Right lobe of liver (tissue), 6 donors: ENCODE measurements around the gene PADI2. TPM values are rescaled to one million over a fixed set of nuclear protein-coding genes. Genes with fewer than 3 reads are reported as not detected.

Experiments used
- ATAC-seq, 4 donors: fragments of 200-7000 bp; cut with Tn5 transposase; one replicate each; pipeline ENCODE4 v1.9.1; 2020; ENCODE audit warnings: mild to moderate bottlenecking in 4 of 4, moderate library complexity in 4 of 4
- DNase-seq, 3 donors: peaks; one replicate each; pipeline ENCODE4 v3.0.0-alpha.2; 2020
- H3K27ac ChIP-seq, 3 donors: fragments of 200-600 bp; one replicate each; pipeline ENCODE4 v1.8.0; 2022
- H3K27me3 ChIP-seq, 2 donors: fragments of 200-600 bp; one replicate each; pipeline ENCODE4 v1.8.0; 2022
- H3K36me3 ChIP-seq, 4 donors: fragments of 200-600 bp; sonication (generic) in 1 of 4; one replicate each; pipeline versions ENCODE4 v1.5.1 to v1.8.0; 2017 to 2022; ENCODE audit warnings: control low read depth in 1 of 4
- H3K4me1 ChIP-seq, 4 donors: fragments of 200-600 bp; sonication (generic) in 1 of 4; one replicate each; pipeline versions ENCODE4 v1.5.1 to v1.8.0; 2017 to 2022; ENCODE audit warnings: control low read depth in 1 of 4
- H3K4me3 ChIP-seq, 3 donors: fragments of 200-600 bp; one replicate each; pipeline ENCODE4 v1.8.0; 2022
- H3K9me3 ChIP-seq, 4 donors: fragments of 200-600 bp; sonication (generic) in 1 of 4; one replicate each; pipeline versions ENCODE4 v1.5.1 to v1.8.0; 2017 to 2022; ENCODE audit warnings: control low read depth in 1 of 4
- POLR2A ChIP-seq: fragments of 450-650 bp; IDR thresholded peaks from one replicate; pipeline ENCODE4 v1.6.1; 2017; ENCODE audit warnings: antibody characterized with exemption, mild to moderate bottlenecking
- WGBS: methylation state at CpG from one replicate; pipeline ENCODE4 v1.1.6; 2018; ENCODE audit warnings: low coverage, low lambda C conversion rate; ENCODE audit not compliant: insufficient coverage; ENCODE audit errors: missing lambda C conversion rate; 5-methylcytosine and 5-hydroxymethylcytosine counted together
- intact Hi-C, 2 donors: fragments of 100-400 bp; cut with DNase I; formaldehyde crosslinking; loops; one replicate each; pipeline versions ENCODE4 v1.11.2 to v1.14.1; 2022
- total RNA-seq, 6 experiments: library from RNA; depleted of rRNA in 2 of 6; stranded (reverse); fragments of >200 nt in 2 of 6; fragmentation: NEBNext Ultra II Directional in 3 of 6; extraction: Animal tissue kit (Norgen Biotek cat#: 25700) in 3 of 6; gene quantifications; one replicate each; pipeline versions ENCODE4 v1.1.0 to v1.2.4, GENCODE V29; 2016 to 2023
- TF ChIP-seq, protein P1 (sequence below), 4 donors: fragments of 200-600 bp in 3 of 4; fragments of 450-650 bp in 1 of 4; IDR thresholded peaks; one replicate each; pipeline versions ENCODE4 v1.5.1 to v1.8.0; 2016 to 2022; ENCODE audit warnings: antibody characterized with exemption in 4 of 4, mild to moderate bottlenecking in 2 of 4
- donor health status: DM: no; HTN: yes; CAD: no.
- donor health status: DM: no; HTN: no; CAD: no.
- donor health status: DM: no; HTN: no; CAD: no.
- donor health status: DM: no; HTN: yes; CAD: no.
- donor health status: DM: no; HTN: yes; CAD: no.

PADI2 gene
- total RNA-seq, 6 experiments from 2014 or later, result 0.20 to 1.4 (median 0.78) TPM

DNA sequence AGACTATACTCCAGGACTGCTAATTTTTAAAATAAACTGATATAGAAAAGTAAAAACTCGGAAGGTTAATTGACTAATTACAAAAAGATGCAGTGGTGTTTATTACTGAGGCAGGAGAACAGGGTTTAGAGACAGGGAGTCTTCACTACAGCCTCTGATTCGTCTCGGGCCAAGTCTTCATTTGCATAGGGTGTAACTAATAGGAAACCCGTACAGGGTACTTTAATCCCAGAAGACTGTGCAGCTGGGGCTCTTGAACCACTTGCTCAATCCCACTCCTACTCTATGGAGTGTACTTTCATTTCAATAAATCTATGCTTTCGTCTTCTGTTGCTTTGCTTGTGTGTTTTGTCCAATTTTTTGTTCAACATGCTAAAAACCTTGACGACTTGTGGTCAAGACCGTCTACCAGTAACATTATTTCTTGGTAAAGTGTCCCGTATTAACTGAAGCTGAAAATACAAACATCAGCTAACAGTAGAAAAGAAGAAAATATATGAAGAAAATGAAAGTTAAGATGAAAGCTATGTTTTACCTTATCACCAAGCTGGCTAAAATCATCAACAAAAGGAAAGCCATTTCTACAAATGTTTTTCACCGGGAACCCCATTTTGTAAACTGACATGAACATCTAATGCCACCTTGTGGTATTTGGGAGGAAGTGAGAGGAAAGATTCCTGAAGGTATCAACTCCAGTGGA, 73.5 kb downstream of the PADI2 start:
- Histone ChIP-seq H3K27me3 (no peaks in the 10 kb centered on the region), H3K36me3 (peaks cover 0 to 46% (median 27%) of the 10 kb centered on the region in 4 donors), H3K4me3 (no peak overlapping the region), H3K9me3 (peaks cover 0 to 2% (median 0%) of the 10 kb centered on the region in 4 donors), H3K4me1 (peaks cover 0 to 36% (median 6%) of the 10 kb centered on the region in 4 donors), H3K27ac (no peak overlapping the region)
- 21% methylated on average over 9 of the region's 9 CpGs for WGBS
- intact Hi-C loops, result no loop called here
- DNase-seq (no peak), ATAC-seq (peak; percentile 57 to 71 (median 68))
- no peak for TF ChIP-seq POLR2A
- TF ChIP-seq, protein P1, sequence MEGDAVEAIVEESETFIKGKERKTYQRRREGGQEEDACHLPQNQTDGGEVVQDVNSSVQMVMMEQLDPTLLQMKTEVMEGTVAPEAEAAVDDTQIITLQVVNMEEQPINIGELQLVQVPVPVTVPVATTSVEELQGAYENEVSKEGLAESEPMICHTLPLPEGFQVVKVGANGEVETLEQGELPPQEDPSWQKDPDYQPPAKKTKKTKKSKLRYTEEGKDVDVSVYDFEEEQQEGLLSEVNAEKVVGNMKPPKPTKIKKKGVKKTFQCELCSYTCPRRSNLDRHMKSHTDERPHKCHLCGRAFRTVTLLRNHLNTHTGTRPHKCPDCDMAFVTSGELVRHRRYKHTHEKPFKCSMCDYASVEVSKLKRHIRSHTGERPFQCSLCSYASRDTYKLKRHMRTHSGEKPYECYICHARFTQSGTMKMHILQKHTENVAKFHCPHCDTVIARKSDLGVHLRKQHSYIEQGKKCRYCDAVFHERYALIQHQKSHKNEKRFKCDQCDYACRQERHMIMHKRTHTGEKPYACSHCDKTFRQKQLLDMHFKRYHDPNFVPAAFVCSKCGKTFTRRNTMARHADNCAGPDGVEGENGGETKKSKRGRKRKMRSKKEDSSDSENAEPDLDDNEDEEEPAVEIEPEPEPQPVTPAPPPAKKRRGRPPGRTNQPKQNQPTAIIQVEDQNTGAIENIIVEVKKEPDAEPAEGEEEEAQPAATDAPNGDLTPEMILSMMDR (IDR thresholded peaks at IDR 0.05), result peak; percentile 71 to 79 (median 72)

DNA sequence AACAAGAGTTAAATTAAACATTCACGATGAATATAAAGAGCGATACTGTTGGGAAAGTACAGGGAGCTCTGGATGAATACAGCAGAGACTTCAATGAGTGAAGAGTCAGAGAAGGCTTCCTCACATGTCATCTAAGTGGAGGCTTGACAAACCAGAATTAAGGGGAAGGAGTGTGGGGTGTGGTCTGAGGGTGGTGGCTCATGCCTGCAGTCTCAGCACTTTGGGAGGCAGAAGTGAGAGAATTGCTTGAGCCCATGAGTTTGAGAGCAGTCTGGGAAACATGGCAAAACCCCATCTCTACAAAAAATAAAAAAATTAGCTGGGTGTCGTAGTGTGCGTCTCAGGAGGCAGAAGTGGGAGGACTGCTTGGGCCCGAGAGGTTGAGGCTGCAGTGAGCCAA, 74.1 kb downstream of the PADI2 start:
- DNase-seq, result no peak
- WGBS, result 58% methylated on average over 5 of the region's 5 CpGs
- Histone ChIP-seq H3K27ac (no peak overlapping the region), H3K4me3 (no peak overlapping the region), H3K4me1 (peaks cover 0 to 36% (median 6%) of the 10 kb centered on the region in 4 donors), H3K36me3 (peaks cover 0 to 49% (median 26%) of the 10 kb centered on the region in 4 donors), H3K27me3 (no peaks in the 10 kb centered on the region), H3K9me3 (peaks cover 0 to 2% (median 0%) of the 10 kb centered on the region in 4 donors)
- TF ChIP-seq, protein P1 (IDR thresholded peaks at IDR 0.05), result no peak
- TF ChIP-seq POLR2A, result no peak
- ATAC-seq, result peak; percentile 48 to 76 (median 60)
- intact Hi-C loops, result no loop called here

DNA sequence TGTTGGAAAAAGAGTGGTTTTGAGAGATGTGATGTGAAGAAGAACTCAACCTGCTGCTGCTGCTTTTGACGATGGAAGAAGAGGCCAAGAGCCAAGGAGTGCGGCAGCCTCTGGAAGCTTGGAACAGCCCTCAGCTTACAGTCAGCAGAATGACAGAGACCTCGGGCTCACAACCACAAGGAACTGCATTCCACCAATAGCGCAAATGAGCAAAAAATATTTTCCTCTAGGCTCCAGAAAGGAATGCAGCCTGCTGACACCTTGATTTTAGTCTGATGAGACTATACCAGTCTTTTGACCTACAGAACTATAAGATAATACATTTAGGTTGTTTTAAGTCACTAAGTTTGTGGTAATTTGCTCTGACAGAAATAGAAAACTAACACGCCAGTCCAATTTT, 75.6 kb downstream of the PADI2 start:
- peaks cover 0 to 2% (median 0%) of the 10 kb centered on the region in 4 donors for H3K9me3 ChIP-seq
- H3K4me3 ChIP-seq, result no peak overlapping the region
- ATAC-seq (no peak), DNase-seq (no peak)
- 64% methylated on average over 4 of the region's 5 CpGs for WGBS
- TF ChIP-seq, protein P1 (IDR thresholded peaks at IDR 0.05), result no peak
- no peak for TF ChIP-seq POLR2A
- intact Hi-C loops, result no loop called here
- peaks cover 0 to 56% (median 31%) of the 10 kb centered on the region in 4 donors for H3K36me3 ChIP-seq
- no peak overlapping the region for H3K27ac ChIP-seq
- no peaks in the 10 kb centered on the region for H3K27me3 ChIP-seq
- H3K4me1 ChIP-seq, result peaks cover 0 to 31% (median 6%) of the 10 kb centered on the region in 4 donors

DNA sequence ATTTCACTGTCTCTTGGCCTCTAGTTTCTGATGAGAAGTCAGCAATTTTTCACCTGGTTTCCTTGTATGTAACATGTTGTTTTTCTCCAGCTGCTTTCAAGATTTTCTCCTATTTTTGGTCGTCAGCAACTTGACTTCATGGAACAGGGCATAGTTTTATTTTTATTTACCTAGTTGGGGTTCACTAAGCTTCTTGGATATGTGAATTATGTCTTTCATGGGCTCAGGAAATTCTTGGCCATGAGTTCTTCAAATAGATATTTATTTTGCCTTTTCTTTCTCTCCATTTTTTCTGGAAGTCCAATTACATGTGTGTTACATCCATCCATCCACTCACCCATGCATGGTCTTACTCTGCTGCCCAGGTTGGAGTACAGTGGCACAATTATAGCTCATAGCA, 79.1 kb downstream of the PADI2 start:
- TF ChIP-seq, protein P1 (IDR thresholded peaks at IDR 0.05), result no peak
- TF ChIP-seq POLR2A, result no peak
- Histone ChIP-seq H3K27me3 (no peaks in the 10 kb centered on the region), H3K9me3 (peaks cover 0 to 2% (median 0%) of the 10 kb centered on the region in 4 donors), H3K36me3 (peaks cover 0 to 65% (median 33%) of the 10 kb centered on the region in 4 donors), H3K27ac (no peak overlapping the region), H3K4me1 (no peaks in the 10 kb centered on the region), H3K4me3 (no peak overlapping the region)
- DNase-seq, result no peak
- 69% methylated on average over 1 of the region's 1 CpG for WGBS
- intact Hi-C loops, result no loop called here
- ATAC-seq, result no peak
